Mucosa of stomach (tissue), 1 donor: ENCODE results near the gene GBP6.
"Not testable (repeated sequence)": the region's sequence is repeated elsewhere in the genome, so short reads cannot be mapped to it uniquely, and the experiment has no call there.

Experiments
- H3K27me3 ChIP-seq: one replicate; pipeline ENCODE4 v1.7.0; 2013; ENCODE audit warnings: mild to moderate bottlenecking, low read length; ENCODE audit not compliant: control insufficient read depth, insufficient read depth
- H3K36me3 ChIP-seq: one replicate; pipeline ENCODE4 v1.7.0; 2013; ENCODE audit warnings: low read length; ENCODE audit not compliant: control insufficient read depth, insufficient read depth
- H3K4me1 ChIP-seq: one replicate; pipeline ENCODE4 v1.7.0; 2013; ENCODE audit warnings: mild to moderate bottlenecking, low read length; ENCODE audit not compliant: control insufficient read depth, insufficient read depth
- H3K4me3 ChIP-seq: one replicate; pipeline ENCODE4 v1.7.0; 2013; ENCODE audit warnings: low read length
- H3K9ac ChIP-seq: one replicate; pipeline ENCODE4 v1.7.0; 2013; ENCODE audit warnings: mild to moderate bottlenecking, low read length, moderate library complexity
- H3K9me3 ChIP-seq: one replicate; pipeline ENCODE4 v1.7.0; 2013; ENCODE audit warnings: mild to moderate bottlenecking, low read length, moderate library complexity; ENCODE audit not compliant: control insufficient read depth
- donor health status: Pancreatic carcinoma.

GBP6 gene

GRCh38 chr1:89381618-89382017 is 17.8 kb downstream of the GBP6 start:
- Histone ChIP-seq H3K9me3 (no peaks in the 10 kb centered on the region), H3K9ac (no peak overlapping the region), H3K4me1 (no peaks in the 10 kb centered on the region), H3K27me3 (no peaks in the 10 kb centered on the region), H3K36me3 (no peaks in the 10 kb centered on the region), H3K4me3 (no peak overlapping the region)

- no peak overlapping the region for H3K4me3 ChIP-seq
- no peaks in the 10 kb centered on the region for H3K9me3 ChIP-seq
- no peaks in the 10 kb centered on the region for H3K4me1 ChIP-seq
- H3K27me3 ChIP-seq, result no peaks in the 10 kb centered on the region
- no peak overlapping the region for H3K9ac ChIP-seq
- H3K36me3 ChIP-seq, result no peaks in the 10 kb centered on the region
Observed at GRCh38 chr1:89382479-89382878, 18.6 kb downstream of the GBP6 start.

GRCh38 chr1:89383185-89383584 is 19.3 kb downstream of the GBP6 start:
- no peaks in the 10 kb centered on the region for H3K4me1 ChIP-seq

GRCh38 chr1:89390707-89391106 is 26.8 kb downstream of the GBP6 start:
- Histone ChIP-seq H3K4me3 (no peak overlapping the region), H3K4me1 (no peaks in the 10 kb centered on the region), H3K9me3 (no peaks in the 10 kb centered on the region), H3K9ac (no peak overlapping the region), H3K27me3 (no peaks in the 10 kb centered on the region), H3K36me3 (no peaks in the 10 kb centered on the region)

More at GRCh38 chr1:89383185-89383584, 19.3 kb downstream of the GBP6 start:
- H3K9me3 ChIP-seq, result no peaks in the 10 kb centered on the region
- no peaks in the 10 kb centered on the region for H3K27me3 ChIP-seq
- H3K4me3 ChIP-seq, result no peak overlapping the region
- no peaks in the 10 kb centered on the region for H3K36me3 ChIP-seq
- H3K9ac ChIP-seq, result no peak overlapping the region

- Histone ChIP-seq H3K9me3 (no peaks in the 10 kb centered on the region), H3K9ac (no peak overlapping the region), H3K4me3 (no peak overlapping the region), H3K36me3 (no peaks in the 10 kb centered on the region), H3K27me3 (no peaks in the 10 kb centered on the region), H3K4me1 (no peaks in the 10 kb centered on the region)
Observed at GRCh38 chr1:89391686-89392085, 27.8 kb downstream of the GBP6 start.

GRCh38 chr1:89394851-89395250 is 31.0 kb downstream of the GBP6 start:
- Histone ChIP-seq H3K9me3 (no peaks in the 10 kb centered on the region), H3K27me3 (no peaks in the 10 kb centered on the region), H3K4me1 (no peaks in the 10 kb centered on the region), H3K9ac (no peak overlapping the region), H3K36me3 (no peaks in the 10 kb centered on the region), H3K4me3 (no peak overlapping the region)

GRCh38 chr1:89396902-89397301 is 33.0 kb downstream of the GBP6 start:
- Histone ChIP-seq H3K4me1 (no peaks in the 10 kb centered on the region), H3K36me3 (no peaks in the 10 kb centered on the region), H3K9ac (no peak overlapping the region), H3K4me3 (no peak overlapping the region), H3K9me3 (no peaks in the 10 kb centered on the region), H3K27me3 (no peaks in the 10 kb centered on the region)

- no peaks in the 10 kb centered on the region for H3K9me3 ChIP-seq
- H3K9ac ChIP-seq, result no peak overlapping the region
- H3K4me1 ChIP-seq, result no peaks in the 10 kb centered on the region
- no peaks in the 10 kb centered on the region for H3K27me3 ChIP-seq
- no peaks in the 10 kb centered on the region for H3K36me3 ChIP-seq
- H3K4me3 ChIP-seq, result no peak overlapping the region
Observed at GRCh38 chr1:89405275-89405929, 41.5 kb downstream of the GBP6 start.

GRCh38 chr1:89407360-89407759 is 43.5 kb downstream of the GBP6 start:
- no peaks in the 10 kb centered on the region for H3K4me1 ChIP-seq
- H3K27me3 ChIP-seq, result no peaks in the 10 kb centered on the region
- H3K9ac ChIP-seq, result peak overlapping the region; percentile 38
- no peaks in the 10 kb centered on the region for H3K9me3 ChIP-seq
- H3K4me3 ChIP-seq, result no peak overlapping the region
- no peaks in the 10 kb centered on the region for H3K36me3 ChIP-seq

GRCh38 chr1:89407768-89408167 is 43.9 kb downstream of the GBP6 start:
- H3K36me3 ChIP-seq, H3K9me3 ChIP-seq, H3K4me1 ChIP-seq, H3K4me3 ChIP-seq, H3K27me3 ChIP-seq: not testable (repeated sequence)
- H3K9ac ChIP-seq, result peak overlapping the region; percentile 38

GRCh38 chr1:89425056-89425455 is 61.2 kb downstream of the GBP6 start:
- Histone ChIP-seq H3K36me3 (no peaks in the 10 kb centered on the region), H3K9me3 (no peaks in the 10 kb centered on the region), H3K4me3 (no peak overlapping the region), H3K4me1 (no peaks in the 10 kb centered on the region), H3K9ac (no peak overlapping the region), H3K27me3 (no peaks in the 10 kb centered on the region)

GRCh38 chr1:89429062-89429461 is 65.2 kb downstream of the GBP6 start:
- no peaks in the 10 kb centered on the region for H3K4me1 ChIP-seq
- no peaks in the 10 kb centered on the region for H3K27me3 ChIP-seq
- no peak overlapping the region for H3K4me3 ChIP-seq
- H3K36me3 ChIP-seq, result no peaks in the 10 kb centered on the region
- H3K9ac ChIP-seq, result no peak overlapping the region
- H3K9me3 ChIP-seq, result no peaks in the 10 kb centered on the region

GRCh38 chr1:89429681-89430080 is 65.8 kb downstream of the GBP6 start:
- H3K4me1 ChIP-seq, H3K4me3 ChIP-seq, H3K9ac ChIP-seq, H3K9me3 ChIP-seq, H3K36me3 ChIP-seq, H3K27me3 ChIP-seq: not testable (repeated sequence)
